Right lung (tissue), 5 donors: ENCODE measurements around the gene ZNF219. TPM values are rescaled to one million over a fixed set of nuclear protein-coding genes. Genes with fewer than 3 reads are reported as not detected.

ENCODE experiments used
- DNase-seq, 2 donors: peaks; one replicate each; pipeline ENCODE4 v3.0.0-alpha.2; 2013
- polyA plus RNA-seq, 5 donors: library from polyadenylated mRNA; unstranded; fragments of 120-200 nt; gene quantifications; one replicate each; pipeline versions ENCODE4 v1.2.1 to v1.2.3, GENCODE V29; 2013; ENCODE audit warnings: inconsistent platforms in 1 of 5, low replicate concordance in 1 of 5; ENCODE audit not compliant: insufficient read length in 5 of 5, insufficient read depth in 1 of 5

Gene ZNF219
- polyA plus RNA-seq, 5 donors = 28.2 to 49.2 (median 34.2) TPM

DNA sequence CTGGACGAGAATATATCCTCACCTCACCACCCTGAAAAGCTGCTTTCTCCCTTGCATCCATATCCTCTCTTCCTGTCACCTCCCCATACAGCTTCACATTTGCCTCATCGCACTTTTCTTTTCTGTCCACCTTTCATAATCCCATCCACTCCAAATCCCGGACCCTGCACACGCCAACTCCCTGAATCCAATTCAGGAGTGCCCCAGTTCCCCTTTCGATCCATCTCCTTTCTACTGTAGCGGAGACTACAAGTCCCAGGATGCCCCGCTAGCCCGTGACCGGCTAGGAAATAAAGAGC, 4.9 kb upstream of the ZNF219 start:
- DNase-seq = no peak

DNA sequence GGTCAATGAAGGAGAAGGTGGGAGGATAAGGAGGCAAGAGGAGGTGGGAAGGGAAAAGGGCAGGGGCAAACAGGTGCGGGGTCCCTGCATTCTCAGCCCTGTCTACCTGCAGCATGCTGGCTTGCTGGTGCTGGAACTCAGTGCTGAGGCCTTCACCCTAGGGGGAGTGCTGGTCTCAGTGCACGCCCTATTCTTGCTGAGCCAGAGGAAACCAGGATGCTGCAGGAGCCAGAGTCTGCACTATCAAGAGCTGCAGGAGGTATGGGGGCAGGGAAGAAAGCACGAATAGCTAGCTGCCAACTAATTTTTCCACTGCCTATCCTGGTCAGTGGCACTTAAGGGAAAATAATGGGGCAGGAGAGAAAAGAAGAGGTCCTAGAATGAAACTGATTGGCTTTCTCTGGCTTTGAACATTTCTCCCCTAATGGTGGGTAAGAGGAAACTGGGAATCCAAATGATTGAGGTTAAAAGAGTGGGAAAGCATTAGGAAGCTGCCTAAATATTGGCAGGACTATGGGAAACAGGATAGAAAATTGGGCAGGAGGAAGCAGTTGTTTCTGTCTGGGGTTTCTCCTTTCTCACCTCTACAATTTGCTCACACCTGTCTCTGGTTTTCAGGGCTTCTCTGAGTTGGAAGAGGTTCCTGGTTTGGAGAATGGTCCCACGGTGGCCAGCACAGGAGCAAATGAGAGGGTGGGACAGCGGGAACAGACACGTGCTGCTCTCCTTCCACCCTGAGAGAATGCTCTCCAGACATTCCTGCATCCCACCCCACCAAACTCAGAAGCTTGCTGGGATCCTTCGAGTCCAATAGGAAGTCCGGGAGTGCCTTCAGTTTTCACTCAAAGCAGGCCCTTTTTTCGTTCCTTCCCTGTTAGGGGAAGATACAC, 4.3 kb upstream of the ZNF219 start:
- no peak for DNase-seq

DNA sequence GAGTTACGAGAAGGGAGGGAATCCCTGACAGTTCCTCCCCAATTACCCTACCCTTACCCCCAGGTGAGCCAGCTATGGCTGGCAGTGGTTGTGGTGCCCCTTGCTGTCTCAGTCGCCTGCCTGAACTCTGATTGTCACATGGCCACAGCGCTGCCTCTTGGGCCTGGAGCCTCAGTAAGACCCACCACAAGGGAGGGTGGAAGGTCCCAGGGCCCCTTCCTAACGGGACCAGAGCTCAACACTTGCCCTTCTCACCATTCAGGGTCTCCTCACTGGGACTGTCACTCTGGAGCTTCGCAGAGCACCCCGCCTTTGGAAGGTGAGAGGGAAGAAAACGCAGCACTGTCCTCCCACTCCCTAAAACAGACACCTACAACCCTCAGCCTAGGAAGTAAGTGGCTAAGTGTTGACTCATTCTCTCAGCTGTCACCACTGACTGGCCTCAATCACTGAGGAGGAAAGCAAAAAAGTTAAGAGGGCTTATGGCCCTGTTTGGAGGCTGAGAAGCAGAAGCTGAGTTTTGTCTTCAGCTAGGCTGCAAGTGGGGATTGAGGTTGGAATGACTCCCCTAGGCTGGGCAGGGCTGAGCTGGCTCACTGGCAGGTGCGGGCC, 3.5 kb upstream of the ZNF219 start:
- no peak for DNase-seq

DNA sequence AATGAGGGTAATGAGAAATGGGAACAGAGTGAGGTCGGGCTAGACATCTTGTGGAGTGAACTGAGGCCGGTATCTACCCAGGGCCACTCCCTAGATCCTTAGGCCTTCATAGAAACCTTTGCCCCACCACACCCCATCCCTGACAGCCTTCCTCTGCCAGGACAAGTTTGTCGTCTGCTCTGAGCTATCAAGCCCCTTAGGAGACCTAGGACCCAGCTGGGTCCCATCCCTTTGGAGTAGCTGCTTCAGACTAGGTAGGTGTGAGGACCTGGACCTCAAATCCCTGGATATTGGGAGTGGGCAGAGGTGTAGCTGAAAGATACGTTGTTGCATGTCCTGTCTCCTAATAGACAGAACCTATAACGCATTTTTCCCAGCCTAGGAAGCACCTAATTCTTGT, 2.5 kb upstream of the ZNF219 start, which contains the start of gene TMEM253:
TMEM253 (plus strand) TSS at position 136 of the 400 bp plus-strand sequence. CDS start 278 bp downstream, outside the sequence.
- no peak for DNase-seq

DNA sequence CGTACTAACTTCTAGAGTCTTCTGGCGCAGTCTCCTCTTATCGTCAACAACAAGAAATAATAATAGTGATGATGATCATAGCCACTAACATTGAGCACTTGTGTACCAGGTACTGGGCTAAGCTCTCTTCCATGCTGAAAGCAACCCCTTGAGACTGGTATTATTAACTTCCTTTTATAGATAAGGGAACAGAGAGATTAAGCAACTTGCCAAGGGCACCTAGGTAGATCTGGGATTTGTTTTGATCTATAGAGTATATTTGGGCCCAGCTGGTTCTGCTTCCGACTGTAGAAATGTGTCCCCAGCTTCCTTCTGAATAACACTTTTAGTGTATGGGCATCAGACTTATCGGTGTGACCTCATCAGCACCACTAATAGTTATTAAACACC, 1.1 kb upstream of the ZNF219 start:
- DNase-seq = no peak

DNA sequence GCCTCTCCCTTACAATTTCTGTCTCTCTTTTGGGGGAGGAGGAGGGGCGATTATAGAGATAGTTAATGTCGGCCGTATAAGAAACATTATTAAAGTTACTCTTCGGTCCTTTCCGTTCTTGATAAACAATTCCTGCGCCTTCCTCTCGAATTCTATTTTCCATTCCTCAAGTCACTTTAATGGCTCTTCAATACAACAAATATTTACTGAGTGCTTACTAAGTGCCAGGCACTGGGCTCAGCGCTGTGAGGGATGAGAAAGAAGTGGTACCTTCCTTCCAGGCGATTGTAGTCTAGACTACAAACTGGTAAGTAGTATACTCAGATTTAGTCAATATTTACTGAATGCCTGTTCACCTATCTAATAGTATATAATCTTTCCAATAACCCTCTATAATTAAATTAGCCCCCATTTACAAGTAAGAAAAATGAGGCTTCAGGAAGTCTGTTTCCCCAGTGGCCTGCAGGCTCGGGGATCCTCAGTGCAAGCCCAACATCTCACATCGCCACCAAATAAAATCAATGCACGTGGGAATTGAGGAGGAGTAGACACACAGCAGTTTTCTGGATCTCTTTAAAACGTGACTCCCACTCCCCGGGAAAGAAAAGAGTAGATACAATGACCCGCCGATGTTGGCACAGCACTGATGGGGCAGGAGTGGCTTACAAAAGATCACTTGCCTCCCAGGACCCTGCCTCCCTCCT, 589 bp upstream of the ZNF219 start:
- no peak for DNase-seq

DNA sequence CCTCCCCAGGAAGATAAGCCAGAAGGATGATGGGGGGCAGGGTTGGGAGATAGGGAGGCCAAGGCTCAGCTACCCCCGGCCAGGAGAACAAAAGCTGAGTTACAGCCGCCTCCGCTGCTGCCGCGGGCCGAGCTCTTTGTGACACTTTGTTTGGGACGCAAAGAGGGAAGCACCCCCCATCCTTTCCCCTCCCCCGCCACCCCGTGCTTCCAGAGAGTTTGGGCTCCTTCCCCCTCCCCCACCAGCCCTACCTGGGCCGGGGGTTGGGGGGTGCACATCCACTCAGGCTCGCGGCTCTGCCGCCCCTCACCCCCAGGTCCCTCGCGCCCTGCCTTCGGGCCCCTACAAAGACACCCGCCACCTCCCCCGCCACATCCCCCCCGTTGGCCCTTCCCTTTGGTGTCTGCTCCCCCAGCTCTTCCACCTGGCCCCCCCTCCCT, 799 bp downstream of the ZNF219 start:
- no peak for DNase-seq

DNA sequence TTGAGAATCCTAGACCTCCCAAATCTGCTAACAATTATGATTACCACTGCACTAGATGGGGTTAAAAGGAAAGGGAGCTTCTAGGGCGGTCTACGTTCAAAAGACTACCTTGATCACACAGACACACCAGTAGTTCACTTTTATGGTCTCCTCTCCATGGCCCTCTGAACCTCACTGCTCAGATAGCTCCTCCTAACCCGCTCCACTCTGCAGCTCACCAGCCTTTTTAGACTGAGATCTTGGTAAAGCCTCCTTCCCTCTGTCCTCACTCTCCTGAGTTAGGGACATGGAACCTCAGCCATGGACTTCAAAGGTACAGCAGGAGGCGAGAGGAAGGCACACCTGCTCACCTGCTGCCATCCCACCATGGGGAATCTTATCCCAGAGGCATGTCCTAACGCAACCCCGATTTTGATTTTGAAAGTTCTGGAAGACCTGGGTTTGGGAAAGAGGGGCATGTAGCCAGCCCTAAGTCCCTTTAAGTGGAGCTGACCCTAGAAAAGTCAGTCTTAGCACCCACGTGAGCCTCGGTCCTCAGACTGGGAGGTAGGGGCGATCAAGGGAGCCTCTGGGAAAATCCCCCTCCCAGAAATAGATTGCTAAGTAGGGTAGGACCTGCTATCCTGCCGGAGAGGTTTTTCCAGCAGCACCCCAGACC, 1.3 kb downstream of the ZNF219 start:
- DNase-seq = no peak

DNA sequence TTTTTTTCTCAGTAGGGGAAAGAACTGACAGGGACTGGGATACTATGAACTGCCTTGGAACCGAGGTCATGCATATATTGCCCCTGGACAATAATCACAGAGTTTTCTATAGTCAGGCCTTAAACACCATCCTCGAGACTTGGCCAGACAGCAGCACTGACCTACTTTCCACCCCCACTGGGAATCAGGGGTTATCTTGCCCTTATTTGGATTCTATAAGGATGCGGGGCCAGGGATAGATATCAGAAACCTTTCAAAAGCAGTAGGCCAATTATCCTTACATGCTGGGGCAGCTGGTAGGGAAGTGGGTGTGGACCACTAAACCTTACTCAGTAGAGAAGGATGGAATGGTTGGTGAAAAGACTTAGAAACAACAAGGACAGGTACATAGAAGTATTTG, 2.0 kb downstream of the ZNF219 start:
- DNase-seq = no peak

DNA sequence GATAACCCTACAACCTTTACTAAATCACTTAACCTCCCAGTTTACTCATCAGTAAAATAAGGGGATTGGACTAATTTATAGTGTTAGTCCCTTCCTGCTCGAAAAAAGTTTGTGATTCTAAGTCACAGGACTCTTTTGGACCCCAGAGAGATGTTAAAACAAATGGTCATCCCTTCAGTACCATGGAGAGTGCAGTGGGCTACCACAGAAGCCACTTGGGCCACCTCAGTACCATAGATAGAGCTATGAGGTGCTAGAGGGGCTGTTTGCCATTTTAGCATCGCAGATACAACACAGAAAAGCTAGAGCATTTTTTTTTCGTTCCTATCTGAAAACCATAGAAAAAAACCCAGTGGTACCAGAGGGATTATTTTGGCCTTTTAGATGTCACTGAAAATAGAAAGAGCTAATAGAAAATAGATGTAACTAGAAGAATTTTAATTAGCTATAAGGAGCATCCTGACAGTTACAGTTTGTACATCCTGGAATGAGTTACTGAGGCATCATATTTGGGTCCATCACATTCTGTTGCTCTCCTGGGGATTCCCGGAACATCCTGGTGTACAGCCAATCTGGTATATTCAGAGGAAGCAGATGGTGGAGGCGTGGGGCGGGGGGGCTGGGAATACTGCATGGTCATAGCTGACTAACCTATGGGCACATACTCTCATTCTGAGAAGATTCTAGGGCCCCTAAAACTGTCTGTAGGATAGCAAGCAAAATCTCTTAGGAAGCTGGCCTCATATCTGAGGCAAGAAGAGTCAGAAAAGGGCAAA, 2.8 kb downstream of the ZNF219 start:
- no peak for DNase-seq

DNA sequence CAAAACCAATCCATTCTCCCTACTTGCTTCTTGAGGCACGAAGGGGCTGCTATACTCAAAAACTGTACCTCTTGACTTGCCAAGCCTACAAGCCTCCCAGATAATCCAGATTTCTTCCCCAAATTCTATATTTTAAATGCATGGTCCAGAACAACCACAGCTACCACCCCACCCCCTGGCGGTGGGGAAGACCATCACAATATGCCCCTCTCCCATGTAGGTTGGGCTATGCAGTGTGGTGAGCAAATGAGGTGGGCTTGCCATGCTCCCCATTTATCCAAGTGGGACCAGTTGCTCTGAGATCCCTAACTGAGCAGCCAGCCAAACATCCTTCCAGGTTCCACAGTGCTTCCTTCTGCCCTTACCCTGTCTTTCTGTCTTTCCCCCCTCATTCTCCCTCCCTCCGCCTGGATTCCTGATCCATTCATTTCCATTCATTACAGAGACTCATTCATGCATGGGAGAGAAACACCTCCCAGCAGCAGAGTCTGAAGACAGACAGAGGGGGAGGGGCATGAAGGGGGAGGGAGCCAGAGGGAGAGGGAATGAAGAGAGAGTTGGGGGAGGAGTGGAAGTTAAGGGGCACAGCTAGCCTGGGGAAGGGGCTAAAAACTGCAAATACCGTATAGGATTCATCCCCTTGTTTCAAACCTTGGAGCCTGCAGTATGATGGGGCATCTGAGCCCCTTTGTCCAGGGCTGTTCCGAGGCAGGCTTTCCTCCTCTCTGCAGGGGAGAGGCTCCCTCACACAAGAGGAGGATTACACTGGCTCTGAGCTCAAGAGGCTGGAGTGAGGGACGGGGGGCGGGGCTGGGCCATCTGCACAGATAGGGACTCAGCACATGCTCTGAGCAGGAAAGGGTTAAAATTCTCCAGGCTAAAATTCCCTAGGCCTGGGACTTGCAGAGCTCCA, 4.4 kb downstream of the ZNF219 start:
- DNase-seq = no peak

DNA sequence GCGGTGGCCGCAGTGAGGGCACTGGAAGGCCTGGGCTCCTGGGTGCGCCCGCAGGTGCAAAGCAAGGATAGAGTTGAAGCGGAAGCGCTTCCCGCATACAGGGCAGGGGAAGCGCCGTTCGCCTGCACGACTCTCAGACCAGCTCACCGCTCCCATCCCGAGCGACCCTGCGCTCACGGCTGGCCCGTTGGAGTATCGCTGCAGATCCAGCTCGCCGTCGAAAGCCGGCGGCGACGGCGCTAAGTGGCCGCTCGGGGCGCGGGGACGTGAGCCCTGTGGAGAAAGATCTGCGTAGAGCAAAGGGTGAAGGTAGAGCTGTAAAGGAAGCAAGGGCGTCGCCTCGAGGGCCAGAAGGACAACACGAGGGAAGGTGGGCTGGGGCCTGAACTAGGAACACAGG, 5.4 kb downstream of the ZNF219 start:
- DNase-seq = no peak

DNA sequence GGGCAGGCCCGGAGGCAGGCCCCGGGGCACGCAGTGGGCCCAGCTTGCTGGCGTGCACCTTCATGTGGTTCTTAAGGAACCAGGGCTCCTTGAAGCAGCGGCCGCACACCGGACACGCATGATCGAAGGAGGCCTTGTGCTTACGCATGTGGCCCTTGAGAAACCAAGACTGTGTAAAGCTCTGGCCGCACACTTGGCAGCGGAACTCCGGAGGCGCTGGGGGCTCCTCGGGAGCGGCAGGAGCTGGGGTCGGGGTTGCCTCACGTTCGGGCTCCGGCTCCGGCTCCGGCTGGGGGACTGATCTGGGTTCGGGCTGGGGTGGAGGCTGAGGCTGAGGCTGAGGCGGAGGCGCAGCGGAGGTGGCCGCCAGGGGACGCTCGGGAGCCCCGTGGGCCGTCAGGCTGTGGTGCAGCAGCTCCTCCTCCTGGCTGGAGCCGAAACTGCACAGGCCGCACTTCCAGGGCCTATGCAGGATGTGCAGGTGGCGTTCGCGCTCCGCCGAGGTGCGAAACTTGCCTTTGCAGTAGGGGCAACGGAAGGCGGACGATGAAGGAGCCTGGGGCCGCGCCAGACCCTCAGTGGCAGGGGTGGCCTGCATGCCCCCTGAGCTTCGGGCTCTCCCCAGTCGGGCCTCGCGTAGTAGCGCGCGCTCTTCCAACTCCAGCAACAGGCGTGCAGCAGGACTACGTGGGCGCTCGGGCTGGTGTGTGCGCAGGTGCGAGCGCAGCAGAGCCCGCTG, 6.0 kb downstream of the ZNF219 start:
- peak in 1 of 2 donors; percentile 80 for DNase-seq

DNA sequence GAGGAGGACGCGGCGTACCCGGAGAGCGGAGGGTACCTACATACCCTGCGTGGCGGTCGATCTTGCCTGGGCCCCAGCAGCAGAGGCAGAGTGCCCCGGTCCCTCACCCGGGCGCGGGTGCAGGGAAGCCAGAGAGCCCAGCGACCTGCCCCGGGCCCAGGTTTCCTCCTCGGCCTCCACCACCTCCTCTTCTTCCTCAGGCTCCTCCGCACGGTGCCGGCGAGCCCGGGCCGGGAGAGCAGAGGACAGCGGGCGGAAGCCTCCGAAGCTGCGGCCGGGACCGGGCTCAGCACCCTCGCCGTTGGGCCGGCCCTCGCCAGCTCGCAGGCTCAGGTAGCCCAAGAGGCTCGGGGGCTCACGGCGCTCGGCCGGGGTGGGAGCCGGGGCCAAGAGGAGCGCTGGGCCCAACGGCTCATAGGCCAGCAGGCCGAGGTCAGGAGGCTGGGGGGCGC, 6.6 kb downstream of the ZNF219 start:
- no peak for DNase-seq

DNA sequence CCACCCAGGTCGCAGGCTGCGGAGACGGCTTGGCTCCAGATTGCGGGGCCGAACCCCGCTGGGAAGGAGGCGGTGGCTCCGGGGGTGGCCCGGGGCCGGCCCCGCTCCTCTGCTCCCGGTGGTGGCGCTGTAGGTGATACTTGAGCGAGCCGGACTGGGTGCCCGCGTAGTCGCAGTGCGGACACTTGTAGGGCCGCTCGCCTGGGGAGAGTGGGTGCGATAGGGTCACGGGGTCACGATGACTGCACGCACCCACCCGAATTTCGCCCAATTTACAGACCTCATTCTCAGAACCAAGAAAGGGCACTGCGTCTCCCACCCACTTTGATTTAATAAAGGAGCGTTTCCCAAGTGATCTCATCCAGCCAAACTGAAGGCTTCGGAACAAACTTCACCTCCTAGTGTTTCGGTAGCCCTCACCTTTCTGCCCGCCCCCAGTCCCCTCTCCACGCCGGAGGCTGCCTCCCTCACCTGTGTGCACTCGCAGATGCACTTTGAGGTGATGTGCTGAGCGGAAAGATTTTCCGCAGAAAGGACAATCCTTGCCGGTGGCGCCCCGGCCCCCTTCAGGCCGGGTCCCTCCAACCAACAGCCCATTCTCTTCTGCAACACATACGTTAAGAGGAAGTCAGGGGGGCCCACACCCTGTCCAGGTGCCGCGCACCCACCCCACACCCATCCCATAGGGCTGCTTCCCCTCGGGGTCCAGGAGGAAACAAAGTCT, 7.4 kb downstream of the ZNF219 start:
- DNase-seq = no peak

DNA sequence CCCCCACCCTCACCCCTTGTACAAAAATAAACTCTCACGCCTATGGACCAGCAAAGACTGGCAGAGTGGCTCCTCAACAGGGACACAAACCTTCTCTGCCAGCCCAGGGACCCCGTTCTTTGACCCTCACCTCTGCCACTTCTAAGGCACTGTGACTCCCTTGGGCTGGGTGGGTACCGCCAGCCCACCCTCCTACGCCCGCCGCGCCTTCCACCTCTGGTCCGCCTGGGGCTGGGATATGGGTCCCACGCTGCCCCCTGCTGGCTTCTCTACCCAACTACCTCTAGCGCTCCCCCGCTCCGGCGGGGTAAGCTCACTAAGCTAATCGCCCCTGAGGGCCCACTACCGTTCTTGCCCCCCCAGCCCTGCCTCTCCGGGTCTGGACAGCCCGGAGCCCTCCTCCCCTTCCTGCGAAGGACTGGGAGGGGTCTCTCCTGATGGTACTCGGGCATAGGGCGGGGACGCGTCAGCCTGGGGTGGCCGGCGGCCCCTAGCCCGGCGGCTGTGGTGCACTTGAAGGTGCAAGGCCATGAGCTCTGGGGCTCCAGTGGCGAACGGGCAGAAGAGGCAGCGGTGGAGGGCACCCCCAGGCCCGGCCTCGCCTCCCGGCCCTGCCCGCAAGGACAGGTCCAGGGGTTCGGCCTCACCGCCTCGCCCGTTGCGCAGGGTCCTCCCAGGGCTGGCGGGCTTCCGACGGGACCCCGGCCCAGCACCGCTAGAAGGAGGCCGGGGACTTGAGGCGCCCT, 8.1 kb downstream of the ZNF219 start:
- DNase-seq = no peak

DNA sequence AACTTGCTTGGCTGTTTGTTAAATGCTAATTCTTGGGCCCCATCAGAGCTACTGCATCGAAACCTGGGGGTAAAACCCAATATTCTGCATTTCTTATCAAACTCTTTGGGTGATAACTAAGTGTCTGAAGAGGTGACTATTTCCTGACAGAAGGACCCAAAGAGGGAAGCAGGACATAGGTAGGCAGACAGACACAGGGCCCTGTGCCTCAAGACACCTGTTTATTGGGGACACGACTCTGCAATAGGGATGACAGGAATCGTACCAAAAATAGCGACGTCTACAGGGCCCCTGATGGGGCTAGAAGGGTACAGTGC, 8.6 kb downstream of the ZNF219 start:
- no peak for DNase-seq

DNA sequence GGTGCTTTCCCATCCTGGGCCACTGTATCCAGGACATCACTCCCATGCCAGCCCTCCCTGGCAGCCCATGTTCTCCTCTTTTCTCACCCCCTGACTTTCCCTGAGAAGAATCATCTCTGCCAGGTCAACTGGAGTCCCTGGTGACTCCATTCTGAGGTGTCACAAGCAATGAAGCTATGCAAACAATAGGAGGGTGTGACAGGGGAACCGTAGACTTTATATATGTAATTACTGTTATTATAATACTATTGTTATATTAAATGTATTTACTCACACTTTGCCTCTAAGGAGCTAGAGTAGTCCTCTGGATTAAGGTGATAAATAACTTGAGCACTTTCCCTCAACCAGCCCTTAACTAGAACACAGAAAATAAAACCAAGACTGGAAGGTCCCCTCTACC, 9.2 kb downstream of the ZNF219 start:
- no peak for DNase-seq
